Right ventricle myocardium inferior (tissue), 1 donor: ENCODE data around the gene AKNAD1. TPM values are rescaled to one million over a fixed set of nuclear protein-coding genes. Genes with fewer than 3 reads are reported as not detected.

ENCODE experiments used
- ATAC-seq: fragments of 200-7000 bp; cut with Tn5 transposase; one replicate; pipeline ENCODE4 v1.9.1; 2020; ENCODE audit warnings: mild to moderate bottlenecking, moderate library complexity
- DNase-seq: peaks from one replicate; pipeline ENCODE4 v3.0.0; 2021; ENCODE audit errors: missing footprints
- intact Hi-C: fragments of 100-400 bp; cut with DNase I; formaldehyde crosslinking; loops from one replicate; pipeline ENCODE4 v1.11.0; 2022
- total RNA-seq: library from RNA; stranded (reverse); fragmentation: NEBNext Ultra II Directional; extraction: Animal tissue kit (Norgen Biotek cat#: 25700); gene quantifications from one replicate; pipeline ENCODE4 v1.2.1, GENCODE V29; 2021
- donor health status: DM: no; HTN: yes; CAD: no; lungs with severe emphysema.

Gene AKNAD1
- total RNA-seq, 1 donor from 2014 or later: not detected

GRCh38 chr1:108845446-108845845, 11.4 kb downstream of the AKNAD1 start:
- intact Hi-C loops: no loop called here
- DNase-seq (no peak), ATAC-seq (no peak)

GRCh38 chr1:108843390-108844137, 13.3 kb downstream of the AKNAD1 start:
- no peak for ATAC-seq
- no peak for DNase-seq
- intact Hi-C loops: no loop called here

- DNase-seq: no peak
- no peak for ATAC-seq
- intact Hi-C loops: no loop called here
Measured at GRCh38 chr1:108842525-108843181, 14.2 kb downstream of the AKNAD1 start.

- DNase-seq (no peak), ATAC-seq (peak; percentile 63)
- intact Hi-C loops: no loop called here
Measured at GRCh38 chr1:108841703-108842102, 15.2 kb downstream of the AKNAD1 start.

- ATAC-seq (no peak), DNase-seq (no peak)
- intact Hi-C loops: no loop called here
Measured at GRCh38 chr1:108832929-108833328, 24.0 kb downstream of the AKNAD1 start.

- DNase-seq: no peak
- ATAC-seq: no peak
- intact Hi-C loops: no loop called here
Measured at GRCh38 chr1:108831225-108831624, 25.7 kb downstream of the AKNAD1 start.

GRCh38 chr1:108830119-108831008, 26.5 kb downstream of the AKNAD1 start:
- ATAC-seq (peak; percentile 93), DNase-seq (peak; percentile 89)
- intact Hi-C loops: no loop called here

GRCh38 chr1:108829498-108829916, 27.4 kb downstream of the AKNAD1 start:
- ATAC-seq (no peak), DNase-seq (no peak)
- intact Hi-C loops: loop anchor here (5.0 kb wide), 1 partner anchor 48 kb away; the partner anchor contains the start of gene GPSM2

GRCh38 chr1:108828074-108828961, 28.6 kb downstream of the AKNAD1 start:
- intact Hi-C loops: loop anchor here (5.0 kb wide), 1 partner anchor 49 kb away; the partner anchor contains the start of gene GPSM2
- DNase-seq (peak; percentile 84), ATAC-seq (peak; percentile 78)

- DNase-seq (no peak), ATAC-seq (no peak)
- intact Hi-C loops: loop anchor here (5.0 kb wide), 1 partner anchor 51 kb away; the partner anchor contains the start of gene GPSM2
Measured at GRCh38 chr1:108826081-108826635, 30.7 kb downstream of the AKNAD1 start.

GRCh38 chr1:108824051-108824450, 32.8 kb downstream of the AKNAD1 start:
- ATAC-seq: no peak
- DNase-seq: no peak
- intact Hi-C loops: no loop called here

- DNase-seq: no peak
- ATAC-seq: no peak
- intact Hi-C loops: no loop called here
Measured at GRCh38 chr1:108823632-108824031, 33.3 kb downstream of the AKNAD1 start.

- intact Hi-C loops: no loop called here
- ATAC-seq: no peak
- DNase-seq: no peak
Measured at GRCh38 chr1:108819878-108820277, 37.0 kb downstream of the AKNAD1 start.

GRCh38 chr1:108817811-108818210, 39.1 kb downstream of the AKNAD1 start:
- ATAC-seq (no peak), DNase-seq (no peak)
- intact Hi-C loops: no loop called here

- intact Hi-C loops: no loop called here
- ATAC-seq (peak; percentile 33), DNase-seq (no peak)
Measured at GRCh38 chr1:108817016-108817415, 39.9 kb downstream of the AKNAD1 start.

- intact Hi-C loops: no loop called here
- peak; percentile 87 for DNase-seq
Measured at GRCh38 chr1:108816049-108816893, 40.6 kb downstream of the AKNAD1 start.

GRCh38 chr1:108815566-108815965, 41.3 kb downstream of the AKNAD1 start:
- intact Hi-C loops: no loop called here
- no peak for ATAC-seq
- no peak for DNase-seq

More at GRCh38 chr1:108816049-108816893, 40.6 kb downstream of the AKNAD1 start:
- ATAC-seq: peak; percentile 79
